HG02938 (cell line): ENCODE data around the gene ATP9B.

ENCODE experiments used
- ATAC-seq: cut with Tn5 transposase; IDR thresholded peaks from one replicate; pipeline ENCODE4 v1.9.1; 2021; ENCODE audit warnings: mild to moderate bottlenecking, moderate library complexity; ENCODE audit not compliant: unreplicated experiment

ATP9B gene

GRCh38 chr18:79393181-79393634 lies 324.0 kb downstream of the ATP9B start:
- no peak for ATAC-seq

DNA sequence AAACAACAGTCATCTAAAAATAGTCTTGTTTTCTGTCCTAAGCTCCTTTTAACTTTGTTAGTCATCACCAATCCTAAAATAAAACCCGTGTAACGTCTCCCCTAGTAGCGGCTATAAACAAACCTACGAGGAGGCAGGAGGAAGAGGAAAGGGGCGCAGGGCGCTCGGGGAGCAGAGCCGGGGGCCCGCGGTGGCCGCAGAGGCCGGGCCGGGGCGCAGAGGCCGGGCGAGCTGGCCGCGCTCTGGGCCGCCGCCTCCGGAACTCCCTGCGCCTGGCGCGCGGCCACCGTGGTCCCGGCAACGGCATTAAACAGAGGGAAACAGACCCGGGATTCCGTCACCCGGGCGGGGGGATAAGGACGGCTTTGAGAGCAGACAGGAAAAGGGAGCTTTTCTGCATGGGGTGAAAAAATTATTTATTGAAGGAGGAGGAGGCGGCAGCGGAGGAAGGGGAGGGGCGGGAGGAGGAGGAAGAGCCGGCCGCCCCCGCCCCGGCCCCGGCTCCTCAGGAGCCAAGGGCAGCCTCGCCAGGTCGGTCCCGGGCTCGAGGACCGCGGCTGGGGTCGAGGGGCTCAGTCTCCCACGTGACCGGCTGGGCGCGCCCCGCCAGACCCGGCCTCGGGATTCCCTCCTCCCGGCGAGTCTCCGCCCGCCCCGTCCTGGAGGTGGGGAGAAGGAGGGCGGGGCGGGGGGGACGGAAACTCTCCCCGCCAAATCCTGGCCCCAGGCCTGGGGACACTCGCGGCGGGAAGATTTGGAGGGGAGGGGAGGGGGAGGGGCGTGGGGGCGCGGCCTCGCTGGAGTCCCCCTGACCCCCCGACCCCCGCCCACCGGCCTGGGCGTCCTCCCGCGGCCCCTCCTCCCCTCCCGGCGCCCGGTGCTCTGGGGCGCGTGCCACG lies 324.7 kb downstream of the ATP9B start:
- ATAC-seq = no peak

GRCh38 chr18:79394534-79395307 lies 325.5 kb downstream of the ATP9B start:
- no peak for ATAC-seq

DNA sequence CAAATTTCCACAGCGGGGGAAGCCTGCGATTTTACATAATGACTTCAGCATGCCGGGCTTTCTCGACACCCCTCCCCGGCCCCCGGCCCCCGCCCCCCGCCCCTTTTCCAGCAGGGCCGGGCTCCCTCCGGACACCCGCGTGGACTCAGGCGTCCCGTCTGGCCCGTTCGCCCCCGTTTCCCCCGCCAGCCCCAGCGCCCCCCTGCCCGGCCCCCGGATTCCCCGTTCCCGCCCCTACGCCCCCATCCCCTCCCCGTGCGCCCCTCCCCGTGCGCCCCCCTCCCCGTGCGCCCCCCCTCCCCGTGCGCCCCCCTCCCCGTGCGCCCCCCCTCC lies 326.1 kb downstream of the ATP9B start:
- no peak for ATAC-seq

GRCh38 chr18:79395761-79396404 lies 326.7 kb downstream of the ATP9B start, which contains the start of gene NFATC1:
Gene NFATC1 (plus strand): TSS chr18:79395930. CDS start chr18:79396225, 295 bp downstream.
- ATAC-seq = no peak

DNA sequence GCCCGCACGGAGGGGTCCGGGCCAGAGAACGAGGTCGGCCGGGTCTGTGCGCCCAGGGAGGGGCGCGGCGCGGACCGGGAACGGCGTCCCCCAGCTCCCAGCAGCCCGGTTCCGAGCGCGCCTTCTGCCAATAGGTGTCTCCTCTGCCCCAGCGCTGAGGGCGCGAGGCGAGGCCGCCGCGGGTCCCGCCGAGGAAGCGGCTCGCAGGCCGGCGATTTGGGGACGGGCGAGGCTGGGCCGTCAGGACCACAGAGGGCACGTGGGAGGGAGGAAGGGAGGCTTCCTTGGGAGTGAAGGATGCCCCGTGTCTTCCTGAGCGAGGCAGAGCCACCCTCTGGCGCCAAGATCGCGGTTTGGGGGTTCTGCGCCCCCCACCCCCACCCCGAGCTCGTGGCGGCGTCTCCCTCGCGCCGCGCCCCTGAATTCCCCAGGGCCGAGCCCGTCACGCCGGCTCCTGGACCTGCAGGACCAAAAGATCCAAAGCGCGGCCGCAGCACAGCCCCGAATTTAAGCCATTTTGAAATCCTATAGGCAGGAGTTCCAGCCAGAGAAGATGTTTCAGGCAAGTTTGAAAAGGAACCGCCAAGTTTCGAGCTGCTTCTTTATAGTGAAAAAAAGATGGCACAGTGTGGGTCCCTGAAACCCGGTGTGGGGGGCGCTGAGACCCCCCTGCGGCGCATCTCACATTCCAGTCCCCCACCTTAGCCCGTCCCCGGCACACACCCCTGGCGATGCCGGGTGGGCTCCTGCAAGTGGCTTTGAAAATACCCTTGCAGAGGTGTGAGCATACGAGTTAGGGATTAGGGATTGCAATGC lies 327.4 kb downstream of the ATP9B start:
- ATAC-seq = no peak

- no peak for ATAC-seq
Observed at GRCh38 chr18:79397247-79397829, 328.1 kb downstream of the ATP9B start.

GRCh38 chr18:79397830-79398761 lies 328.9 kb downstream of the ATP9B start:
- ATAC-seq = no peak

DNA sequence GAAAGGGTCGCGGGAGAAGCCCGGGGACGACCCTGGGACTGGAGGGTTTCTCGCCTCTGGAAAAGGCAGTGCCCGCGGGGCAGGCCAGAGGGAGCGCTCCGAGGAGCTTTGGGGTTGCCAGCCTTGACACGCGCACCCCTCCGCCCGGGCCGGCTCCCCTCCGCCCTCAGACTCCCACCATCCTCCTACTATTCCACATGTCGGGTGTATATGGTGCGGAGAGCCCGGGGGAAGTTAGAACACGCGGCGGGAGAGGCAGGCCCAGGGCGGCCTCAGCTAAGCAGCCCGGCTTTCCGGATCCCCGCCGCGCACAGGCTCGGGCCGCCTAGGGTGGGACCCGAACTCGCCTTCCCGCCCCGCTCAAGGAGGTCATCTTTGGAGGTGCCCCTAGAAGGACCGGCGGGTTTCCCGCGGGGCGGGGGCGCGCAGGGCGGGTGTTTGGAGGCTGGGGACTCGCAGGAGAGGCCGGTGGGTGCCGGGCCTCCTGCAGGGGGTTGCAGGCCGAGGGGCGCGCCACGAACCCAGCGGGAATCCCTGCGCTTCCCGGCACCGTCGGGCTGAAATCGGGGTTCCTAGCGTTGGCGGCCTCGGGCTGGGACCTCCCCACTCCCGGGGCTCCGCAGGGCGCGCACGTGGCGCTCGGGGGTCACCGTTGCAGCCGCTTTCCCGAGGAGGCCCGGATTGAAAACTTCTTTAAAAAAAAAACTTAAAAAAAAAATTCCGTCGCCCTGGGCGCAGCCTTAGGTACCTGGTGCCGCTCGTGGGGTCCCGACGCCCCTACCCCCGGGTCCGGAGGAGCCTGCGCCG lies 330.3 kb downstream of the ATP9B start:
- no peak for ATAC-seq

- no peak for ATAC-seq
Observed at GRCh38 chr18:79400091-79400590, 330.9 kb downstream of the ATP9B start.

DNA sequence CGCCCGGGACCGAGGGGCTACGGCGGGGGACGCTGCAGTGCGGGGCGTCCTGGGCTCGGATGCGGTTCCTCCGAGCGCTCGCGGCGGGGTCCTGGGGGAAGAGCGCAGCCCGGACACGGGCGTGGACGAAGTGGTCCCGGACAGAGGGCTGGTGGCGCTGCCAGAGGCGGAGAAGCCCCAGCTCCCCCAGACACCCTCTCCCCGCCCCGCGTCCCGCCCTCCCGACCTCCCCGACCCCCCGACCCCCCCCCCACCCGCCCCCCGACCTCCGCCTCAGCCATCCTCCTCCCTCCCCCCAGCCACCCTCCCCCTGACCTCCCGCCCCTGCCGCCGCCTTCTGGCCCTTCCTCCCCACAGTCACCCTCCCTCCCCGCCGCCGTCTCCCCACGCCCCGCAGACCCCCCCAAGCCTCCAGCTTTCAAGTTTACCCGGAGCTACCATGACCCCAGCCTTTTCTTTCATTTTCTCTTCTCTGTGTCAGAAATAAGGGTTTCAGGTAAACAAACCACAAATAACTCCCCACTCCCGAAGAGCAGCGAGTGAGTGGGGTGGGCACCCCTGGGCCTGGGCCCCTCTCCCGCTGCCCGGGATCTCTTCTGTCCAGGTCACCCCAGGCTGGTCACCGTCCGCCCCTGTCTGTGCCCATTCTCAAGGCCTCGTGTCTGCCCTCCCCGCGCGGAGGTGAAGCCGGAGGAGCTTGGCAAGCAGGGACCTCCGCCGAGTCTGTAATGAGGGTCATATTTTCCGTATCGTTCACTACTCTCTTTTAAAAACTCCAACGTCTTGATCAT lies 331.6 kb downstream of the ATP9B start:
- ATAC-seq = no peak

GRCh38 chr18:79401494-79402208 lies 332.5 kb downstream of the ATP9B start:
- no peak for ATAC-seq

DNA sequence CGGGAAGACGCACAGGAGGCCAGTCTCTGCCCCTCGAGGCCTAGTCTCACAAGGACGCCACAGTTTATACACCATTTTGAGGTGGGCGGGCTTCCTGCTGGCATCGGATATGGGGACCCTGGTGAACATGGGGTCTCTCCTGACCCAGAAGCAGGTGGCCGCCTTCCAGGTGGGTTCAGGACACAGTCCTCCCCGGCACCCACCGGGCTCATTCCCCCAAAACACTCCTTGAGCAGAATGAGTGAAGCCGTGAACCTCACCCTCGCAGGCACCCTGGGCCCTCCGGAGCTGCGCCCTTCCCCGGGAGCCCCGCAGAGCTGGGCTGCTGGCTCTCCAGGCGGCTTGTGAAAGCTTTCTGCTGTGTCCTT lies 333.0 kb downstream of the ATP9B start:
- ATAC-seq = no peak

DNA sequence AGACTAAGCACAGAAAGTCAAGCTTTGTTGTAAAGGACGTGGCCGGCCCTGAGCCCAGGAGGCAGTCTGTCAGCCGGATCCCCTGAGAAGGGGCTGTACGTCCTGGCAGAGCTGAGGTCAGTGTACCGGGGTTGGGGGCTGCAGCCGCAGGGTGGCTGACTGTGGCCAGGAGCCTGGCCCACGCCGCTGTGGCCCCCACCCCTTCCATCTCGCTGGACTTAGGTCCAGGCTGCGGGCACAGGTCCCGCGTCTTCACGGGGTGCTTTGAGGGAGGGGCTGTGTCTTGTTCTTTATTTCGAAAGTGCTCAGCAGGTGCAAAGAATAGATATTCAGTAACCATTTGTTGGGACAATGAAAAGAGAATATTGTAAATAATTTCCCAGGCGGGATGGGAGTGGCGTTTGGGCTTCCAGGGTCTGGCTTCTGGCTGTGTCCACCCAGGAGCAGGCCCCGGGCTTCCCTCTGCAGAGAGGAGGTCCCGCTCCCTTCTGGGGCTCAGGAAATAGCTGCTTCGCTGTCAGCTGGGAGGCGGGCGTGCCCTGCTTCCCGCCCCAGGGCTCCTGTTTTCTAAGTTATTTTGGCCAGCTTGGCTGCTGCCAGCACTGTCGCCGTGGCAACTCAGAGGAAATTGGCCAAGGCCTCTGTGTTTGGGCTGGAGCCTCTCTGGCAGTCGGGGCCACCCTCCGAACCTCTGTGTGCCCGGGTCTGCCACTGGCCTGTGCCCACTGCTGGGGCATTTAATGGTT lies 334.0 kb downstream of the ATP9B start:
- no peak for ATAC-seq

DNA sequence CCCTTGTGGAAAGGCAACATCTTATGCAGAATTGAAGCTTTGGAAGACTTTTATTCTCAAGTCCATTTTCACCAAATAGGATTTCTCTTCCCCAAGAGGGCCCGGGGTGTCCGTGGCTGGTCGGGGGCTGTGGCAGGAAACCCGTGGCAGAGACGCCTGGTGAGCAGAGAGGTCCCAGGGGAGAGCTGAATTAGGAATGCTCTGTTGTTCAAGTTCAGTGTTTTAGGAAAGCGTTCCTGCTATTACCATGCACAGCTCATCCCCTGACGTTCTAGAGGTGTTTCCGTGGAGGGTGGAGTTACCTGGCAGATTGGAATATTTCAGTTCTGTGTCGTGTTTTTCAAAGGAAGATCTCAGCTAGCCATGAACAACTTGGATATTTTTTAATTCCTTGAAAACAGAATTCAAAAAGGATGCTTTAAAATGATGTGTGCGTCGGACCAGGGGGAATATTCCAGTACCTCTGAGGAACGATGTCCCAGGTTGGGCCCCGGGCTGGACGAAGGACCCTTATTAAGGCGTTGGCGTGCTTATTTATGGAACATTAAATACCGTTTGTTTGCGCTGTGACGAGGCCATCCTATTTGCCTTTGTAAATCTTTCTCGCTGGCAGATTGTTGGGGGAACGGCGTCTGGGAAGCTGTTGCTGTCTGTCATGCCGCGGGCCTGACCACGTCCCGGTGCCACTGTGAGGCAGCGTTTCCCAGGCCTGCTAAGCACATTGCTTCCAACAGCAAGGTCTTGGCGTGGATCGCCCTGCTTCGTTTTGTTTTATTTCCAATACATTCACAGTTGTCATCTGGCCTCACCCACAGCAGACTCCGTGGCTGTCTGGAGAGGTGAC lies 334.8 kb downstream of the ATP9B start:
- no peak for ATAC-seq
